CD14-positive monocyte (primary cell): Measurements from ENCODE around the gene STXBP6. TPM values are rescaled to one million over a fixed set of nuclear protein-coding genes. Genes with fewer than 3 reads are reported as not detected.

ENCODE experiments used
- DNase-seq, 3 donors: peaks; one replicate each; pipeline ENCODE4 v3.0.0-alpha.2; 2011 to 2022
- H2AFZ ChIP-seq: 2 replicates; pipeline ENCODE4 v1.6.0; 2012; ENCODE audit warnings: mild to moderate bottlenecking, low read depth, low read length, inconsistent platforms; ENCODE audit not compliant: insufficient read depth, poor library complexity, severe bottlenecking
- H3K27ac ChIP-seq, 2 donors: 1 replicate in 1 of 2; 2 replicates in 1 of 2; pipeline ENCODE4 v1.5.1; 2012 to 2013; ENCODE audit warnings: low read length in 2 of 2, control low read depth in 1 of 2, inconsistent platforms in 1 of 2, low read depth in 1 of 2, mild to moderate bottlenecking in 1 of 2
- H3K27me3 ChIP-seq, 2 donors: one replicate each; pipeline versions ENCODE4 v1.6.0 to v1.6.1; 2011 to 2013; ENCODE audit warnings: low read length in 2 of 2; ENCODE audit not compliant: control insufficient read depth in 2 of 2, insufficient read depth in 2 of 2
- H3K36me3 ChIP-seq, 2 donors: replicated peaks in 1 of 2; 1 replicate in 1 of 2; 2 replicates in 1 of 2; pipeline versions ENCODE4 v1.5.1 to v1.6.1; 2012 to 2013; ENCODE audit warnings: low read length in 2 of 2, control low read depth in 1 of 2, inconsistent platforms in 1 of 2, mild to moderate bottlenecking in 1 of 2; ENCODE audit not compliant: insufficient read depth in 2 of 2, control insufficient read depth in 1 of 2
- H3K4me1 ChIP-seq, 2 donors: 1 replicate in 1 of 2; 2 replicates in 1 of 2; pipeline versions ENCODE4 v1.5.1 to v1.6.1; 2012 to 2013; ENCODE audit warnings: low read length in 2 of 2, control low read depth in 1 of 2, inconsistent platforms in 1 of 2, mild to moderate bottlenecking in 1 of 2, moderate library complexity in 1 of 2; ENCODE audit not compliant: insufficient read depth in 2 of 2, control insufficient read depth in 1 of 2
- H3K4me2 ChIP-seq: replicated peaks from 2 replicates; pipeline ENCODE3; 2012; ENCODE audit warnings: low read length, moderate library complexity, mild to moderate bottlenecking; ENCODE audit not compliant: poor library complexity, severe bottlenecking; ENCODE audit errors: extremely low read depth
- H3K4me3 ChIP-seq, 3 experiments: fragments of 200-600 bp in 1 of 3; sonication (generic) in 1 of 3; replicated peaks in 1 of 3; 1 replicate in 2 of 3; 2 replicates in 1 of 3; pipeline ENCODE4 v1.5.1; 2011 to 2013; ENCODE audit warnings: low read length in 3 of 3, mild to moderate bottlenecking in 3 of 3, control low read depth in 2 of 3, low read depth in 2 of 3, inconsistent platforms in 1 of 3, moderate library complexity in 1 of 3
- H3K79me2 ChIP-seq: 2 replicates; pipeline ENCODE4 v1.6.0; 2012; ENCODE audit warnings: mild to moderate bottlenecking, control low read depth, inconsistent platforms, low read length, moderate library complexity; ENCODE audit not compliant: insufficient read depth
- H3K9ac ChIP-seq: 2 replicates; pipeline ENCODE4 v1.6.0; 2017; ENCODE audit warnings: low read length, mild to moderate bottlenecking; ENCODE audit not compliant: insufficient read depth, poor library complexity, severe bottlenecking
- H3K9me3 ChIP-seq, 2 donors: replicated peaks in 1 of 2; 1 replicate in 1 of 2; 2 replicates in 1 of 2; pipeline versions ENCODE4 v1.5.1 to v1.6.1; 2012 to 2013; ENCODE audit warnings: low read length in 2 of 2, control low read depth in 1 of 2; ENCODE audit not compliant: control insufficient read depth in 1 of 2, insufficient read depth in 1 of 2
- H4K20me1 ChIP-seq: 2 replicates; pipeline ENCODE4 v1.6.0; 2012; ENCODE audit warnings: mild to moderate bottlenecking, low read length, control low read depth, moderate library complexity; ENCODE audit not compliant: insufficient read depth
- H3K27ac Mint-ChIP-seq, 7 donors: one replicate each; pipeline ENCODE4 v1.8.0; 2020; ENCODE audit warnings: mild to moderate bottlenecking in 7 of 7, mixed read lengths in 7 of 7, moderate library complexity in 6 of 7, inconsistent platforms in 2 of 7
- H3K27me3 Mint-ChIP-seq, 3 donors: one replicate each; pipeline ENCODE4 v1.8.0; 2021 to 2022; ENCODE audit warnings: low read depth in 3 of 3, mild to moderate bottlenecking in 3 of 3, mixed read lengths in 3 of 3, moderate library complexity in 3 of 3, inconsistent platforms in 1 of 3
- H3K36me3 Mint-ChIP-seq, 2 donors: one replicate each; pipeline ENCODE4 v1.8.0; 2020; ENCODE audit warnings: mixed read lengths in 2 of 2, inconsistent platforms in 1 of 2, mild to moderate bottlenecking in 1 of 2
- H3K4me1 Mint-ChIP-seq: one replicate; pipeline ENCODE4 v1.8.0; 2020; ENCODE audit warnings: mild to moderate bottlenecking, mixed read lengths
- H3K4me3 Mint-ChIP-seq, 2 donors: one replicate each; pipeline ENCODE4 v1.8.0; 2020; ENCODE audit warnings: mild to moderate bottlenecking in 2 of 2, mixed read lengths in 2 of 2, moderate library complexity in 1 of 2
- H3K9me3 Mint-ChIP-seq, 7 donors: one replicate each; pipeline ENCODE4 v1.8.0; 2020 to 2022; ENCODE audit warnings: mixed read lengths in 7 of 7, mild to moderate bottlenecking in 6 of 7, moderate library complexity in 6 of 7, inconsistent platforms in 2 of 7
- CTCF ChIP-seq: fragments of 200-600 bp; IDR thresholded peaks from one replicate; pipeline ENCODE4 v1.8.0; 2022; ENCODE audit warnings: antibody characterized with exemption, mild to moderate bottlenecking
- WGBS: methylation state at CpG from one replicate; pipeline ENCODE4 v1.1.5; 2013; ENCODE audit warnings: missing lambda C conversion rate; ENCODE audit not compliant: insufficient coverage; 5-methylcytosine and 5-hydroxymethylcytosine counted together
- intact Hi-C, 2 donors: fragments of 100-400 bp; cut with micrococcal nuclease; formaldehyde crosslinking; loops; one replicate each; pipeline versions ENCODE4 v1.15.0 to v1.15.1; 2023
- polyA plus RNA-seq, 3 donors: library from polyadenylated mRNA; depleted of rRNA in 1 of 3; unstranded in 2 of 3; stranded (reverse) in 1 of 3; fragments of 300-500 nt in 2 of 3; fragments of >200 nt in 1 of 3; fragmentation: Illumina TruSeq in 2 of 3; gene quantifications; 1 replicate in 2 of 3; 2 replicates in 1 of 3; pipeline ENCODE4 v1.2.3, GENCODE V29; 2012 to 2021

STXBP6 gene
- polyA plus RNA-seq, 3 donors = 0.05 to 0.25 (median 0.08) TPM

DNA sequence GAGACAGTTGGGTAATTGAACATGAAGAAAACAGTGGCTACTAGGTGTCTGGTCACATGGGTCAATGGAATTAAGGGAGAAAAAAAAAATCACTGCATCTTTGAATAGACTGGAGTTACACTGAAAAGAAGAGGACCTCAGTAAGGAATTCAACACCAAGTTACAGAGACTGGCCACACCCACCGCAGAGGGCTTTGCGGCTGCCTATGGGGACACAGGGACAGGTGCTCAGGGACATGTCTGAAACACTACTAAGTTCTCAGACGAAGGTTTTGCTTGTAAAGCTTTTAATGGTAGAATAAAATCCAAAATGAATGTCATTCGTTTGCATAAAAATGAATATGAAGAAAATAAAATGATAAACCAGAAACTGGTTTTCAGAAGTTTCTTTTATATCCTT lies 93.8 kb downstream of the STXBP6 start:
- Mint-ChIP-seq H3K27ac (no peak overlapping the region), H3K27me3 (peaks cover 0 to 2% (median 0%) of the 10 kb centered on the region in 3 donors), H3K4me1 (no peaks in the 10 kb centered on the region), H3K36me3 (no peaks in the 10 kb centered on the region), H3K4me3 (no peak overlapping the region), H3K9me3 (peaks cover 0 to 1% (median 0%) of the 10 kb centered on the region in 7 donors)
- H4K20me1 ChIP-seq = no peaks in the 10 kb centered on the region
- no peaks in the 10 kb centered on the region for H3K36me3 ChIP-seq
- intact Hi-C loops = no loop called here
- no peak overlapping the region for H3K27ac ChIP-seq
- H3K4me2 ChIP-seq = no peak overlapping the region
- no peaks in the 10 kb centered on the region for H3K27me3 ChIP-seq
- no peaks in the 10 kb centered on the region for H3K9me3 ChIP-seq
- no peaks in the 10 kb centered on the region for H3K4me1 ChIP-seq
- no peak overlapping the region for H3K4me3 ChIP-seq
- WGBS = 96% methylated on average over 3 of the region's 4 CpGs
- no peak overlapping the region for H2AFZ ChIP-seq
- H3K9ac ChIP-seq = no peak overlapping the region
- no peak for DNase-seq
- no peaks in the 10 kb centered on the region for H3K79me2 ChIP-seq
- no peak for TF ChIP-seq CTCF

DNA sequence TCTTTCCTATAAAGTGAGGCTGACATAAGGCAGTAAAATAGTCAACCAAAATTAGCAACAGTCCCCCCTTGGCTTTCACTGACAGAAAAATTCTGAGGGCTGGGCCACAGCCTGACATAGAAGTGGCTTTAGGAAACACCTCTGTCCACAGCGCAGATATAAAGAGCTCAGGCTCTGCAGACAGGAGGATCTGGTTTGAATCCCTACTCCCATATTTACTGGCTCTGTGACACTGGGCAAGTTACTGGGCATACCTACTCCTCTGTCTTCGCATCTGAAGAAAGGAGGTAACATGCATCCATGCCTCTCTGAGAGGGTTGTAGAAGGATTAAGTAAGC lies 95.3 kb downstream of the STXBP6 start:
- Histone ChIP-seq H3K27ac (no peak overlapping the region), H3K27me3 (no peaks in the 10 kb centered on the region), H3K79me2 (no peaks in the 10 kb centered on the region), H3K9ac (no peak overlapping the region), H3K4me3 (no peak overlapping the region), H4K20me1 (no peaks in the 10 kb centered on the region), H3K4me1 (no peaks in the 10 kb centered on the region), H3K4me2 (no peak overlapping the region), H2AFZ (no peak overlapping the region), H3K36me3 (no peaks in the 10 kb centered on the region), H3K9me3 (no peaks in the 10 kb centered on the region)
- no peak for TF ChIP-seq CTCF
- WGBS = no CpG with 5 or more reads among the region's 2 CpGs
- H3K36me3 Mint-ChIP-seq = no peaks in the 10 kb centered on the region
- peaks cover 0 to 2% (median 2%) of the 10 kb centered on the region in 3 donors for H3K27me3 Mint-ChIP-seq
- intact Hi-C loops = no loop called here
- DNase-seq = no peak
- no peaks in the 10 kb centered on the region for H3K4me1 Mint-ChIP-seq
- no peak overlapping the region for H3K27ac Mint-ChIP-seq
- no peak overlapping the region for H3K4me3 Mint-ChIP-seq
- H3K9me3 Mint-ChIP-seq = peaks cover 0 to 3% (median 0%) of the 10 kb centered on the region in 7 donors
